ENCODE results near the gene MGAT4C. TPM values are rescaled to one million over a fixed set of nuclear protein-coding genes. Genes with fewer than 3 reads are reported as not detected.
"Not testable (repeated sequence)": the region's sequence is repeated elsewhere in the genome, so short reads cannot be mapped to it uniquely, and the experiment has no call there.

The MGAT4C gene
- total RNA-seq, 1 donor from 2014 or later, result 0.32 TPM

DNA sequence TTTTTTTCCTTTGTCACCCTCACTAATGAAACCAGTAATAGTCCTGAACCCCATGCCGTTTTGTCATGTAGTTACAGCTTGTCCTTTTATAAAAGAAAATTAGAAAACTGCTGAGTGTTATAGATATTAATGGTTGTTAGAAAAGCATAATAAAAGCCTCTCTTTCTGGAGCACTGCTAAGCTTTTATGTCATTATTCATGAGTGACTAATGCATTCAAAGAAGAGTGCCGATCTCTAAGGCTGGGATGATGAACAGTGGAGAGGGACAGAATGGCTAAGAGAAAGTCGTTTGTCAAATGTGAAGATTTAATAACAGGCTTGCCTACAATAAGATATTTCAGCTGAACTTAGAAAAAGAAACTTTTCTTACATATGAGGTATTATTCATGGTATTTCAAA is 121.6 kb downstream of the MGAT4C start:
- DNase-seq (ENCODE audit: low spot score), result no peak

DNA sequence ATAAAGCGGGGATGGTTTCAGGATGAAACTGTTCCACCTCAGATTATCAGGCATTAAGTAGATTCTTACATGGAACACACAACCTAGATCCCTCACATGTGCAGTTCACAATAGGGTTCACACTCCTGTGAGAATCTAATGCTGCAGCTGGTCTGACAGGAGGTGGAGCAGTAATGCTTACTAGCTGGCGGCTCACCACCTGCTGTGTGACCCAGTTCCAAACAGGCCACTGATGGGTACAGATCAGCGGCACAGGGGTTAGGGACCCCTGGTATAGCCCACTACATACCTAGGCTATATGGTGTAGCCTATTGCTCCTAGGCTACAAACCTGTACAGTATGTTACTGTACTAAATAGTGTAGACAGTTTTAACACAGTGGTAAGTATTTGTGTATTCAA is 129.3 kb downstream of the MGAT4C start:
- DNase-seq (ENCODE audit: low spot score), result not testable (repeated sequence)

DNA sequence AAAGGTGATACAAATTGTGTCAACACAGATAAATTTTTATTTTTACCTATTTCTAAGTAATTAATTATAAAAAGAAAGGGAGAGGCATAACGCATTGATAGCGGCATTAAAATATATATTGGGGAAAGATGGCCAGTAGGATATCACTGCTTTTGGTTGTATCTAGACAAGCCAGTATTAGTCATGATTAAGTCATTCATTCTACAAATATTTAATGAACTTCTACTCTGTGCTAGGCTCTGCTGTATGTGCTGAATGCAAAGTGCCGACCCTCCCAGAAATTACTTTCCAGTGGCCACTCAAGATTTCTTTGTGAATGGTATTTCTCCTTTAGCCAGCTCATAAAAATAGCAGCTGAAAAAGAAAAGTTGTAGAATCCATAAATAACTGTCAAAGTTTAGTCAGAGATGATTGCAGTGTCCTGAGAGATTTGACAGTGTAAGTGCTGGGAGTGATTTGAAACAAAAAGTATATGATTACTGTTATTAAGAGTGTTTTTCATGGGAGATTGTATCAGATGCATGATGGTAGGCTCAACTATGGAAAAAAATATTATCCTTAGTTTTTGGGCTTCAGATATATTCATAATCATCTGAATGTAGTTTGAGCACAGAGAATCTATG is 133.2 kb downstream of the MGAT4C start:
- no peak for DNase-seq (ENCODE audit: low spot score)

DNA sequence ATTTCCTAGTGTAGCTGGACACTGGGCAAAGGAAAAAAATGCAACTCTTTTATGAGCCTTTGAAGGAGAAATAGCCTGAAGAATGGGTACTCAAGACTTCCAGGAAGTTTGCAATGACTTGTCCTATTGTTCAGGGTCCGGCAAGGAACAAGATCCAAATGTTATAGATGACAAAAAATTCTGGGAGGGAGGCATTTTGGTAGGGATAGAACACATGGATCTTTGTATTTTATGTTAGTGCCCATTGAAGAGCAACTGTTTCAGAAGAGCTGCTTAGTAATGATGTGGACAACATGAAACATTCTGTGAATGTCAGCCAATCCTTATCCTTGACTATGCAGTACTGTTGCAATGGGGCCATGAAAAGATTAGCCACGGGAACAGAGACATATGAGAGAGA is 138.0 kb downstream of the MGAT4C start:
- DNase-seq (ENCODE audit: low spot score), result no peak

DNA sequence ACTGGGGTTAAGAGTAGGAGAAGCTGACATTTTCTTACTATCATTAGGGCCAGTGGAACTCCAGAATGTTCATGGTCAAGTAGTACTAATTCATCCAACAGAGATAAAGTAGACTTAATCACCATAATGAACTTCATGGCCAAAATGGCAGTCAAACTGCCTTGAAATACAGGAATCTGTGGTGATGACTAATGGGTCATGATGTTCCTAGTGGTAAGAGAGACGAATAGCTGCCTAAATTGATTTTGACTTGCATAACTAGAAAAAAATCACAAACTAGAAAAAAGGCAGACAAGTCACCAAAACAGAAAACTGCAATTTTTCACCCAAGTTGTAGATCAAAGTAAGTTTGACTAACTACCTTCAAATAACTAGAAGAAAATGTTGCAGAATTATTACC is 138.5 kb downstream of the MGAT4C start:
- no peak for DNase-seq (ENCODE audit: low spot score)

DNA sequence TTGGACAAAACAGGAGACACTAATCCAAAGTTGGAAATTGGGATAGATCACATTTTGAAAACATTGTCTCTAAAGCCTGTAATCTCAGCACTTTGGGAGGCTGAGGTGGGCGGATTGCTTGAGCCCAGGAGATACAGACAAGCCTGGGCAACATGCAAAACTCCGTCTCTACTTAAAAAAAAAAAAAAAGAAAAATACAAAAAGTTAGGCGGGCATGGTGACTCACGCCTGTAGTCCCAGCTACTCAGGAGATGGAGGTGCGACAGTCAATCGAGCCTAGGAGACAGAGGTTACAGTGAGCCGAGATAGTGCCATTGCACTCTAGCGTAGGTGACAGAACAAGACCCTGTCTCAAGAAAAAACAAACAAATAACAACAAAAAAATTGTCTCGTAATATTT is 152.1 kb downstream of the MGAT4C start:
- no peak for DNase-seq (ENCODE audit: low spot score)

DNA sequence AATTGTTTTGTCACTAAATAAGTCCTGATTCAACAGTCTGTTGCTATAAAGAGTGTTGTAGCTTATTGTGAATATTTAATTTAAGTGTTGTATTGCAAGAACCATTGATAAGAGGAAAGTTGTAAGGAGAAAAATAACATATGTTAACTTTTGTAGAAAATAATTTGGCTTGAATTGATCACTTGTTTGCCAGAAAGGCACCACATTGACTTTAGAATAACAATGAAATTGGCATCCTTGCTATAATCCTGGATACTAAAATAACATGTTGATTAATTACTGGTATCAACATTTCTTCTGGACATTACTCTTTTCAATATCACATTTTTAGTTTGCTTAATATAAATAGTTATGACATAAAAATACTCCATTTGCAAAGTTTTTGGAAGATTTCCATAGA is 159.0 kb downstream of the MGAT4C start:
- no peak for DNase-seq (ENCODE audit: low spot score)

DNA sequence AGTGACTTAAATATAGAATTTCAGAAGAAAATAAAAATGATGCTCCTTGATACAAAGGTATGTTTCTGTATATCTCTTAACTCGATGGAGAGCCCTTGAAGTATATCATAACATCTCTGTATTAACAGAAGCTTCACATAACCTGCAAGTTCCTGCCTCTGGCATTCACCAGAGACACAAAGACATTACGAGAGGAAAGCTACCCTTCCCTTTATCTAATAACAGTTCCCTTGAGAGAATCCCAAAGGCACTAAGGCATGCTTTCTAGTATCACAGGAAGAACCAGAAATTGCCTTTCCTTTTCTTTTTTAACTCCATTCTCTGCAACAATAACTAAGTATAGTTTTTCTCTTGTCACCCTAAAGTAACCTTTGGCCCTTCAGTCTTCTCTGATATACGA is 164.5 kb downstream of the MGAT4C start:
- no peak for DNase-seq (ENCODE audit: low spot score)

DNA sequence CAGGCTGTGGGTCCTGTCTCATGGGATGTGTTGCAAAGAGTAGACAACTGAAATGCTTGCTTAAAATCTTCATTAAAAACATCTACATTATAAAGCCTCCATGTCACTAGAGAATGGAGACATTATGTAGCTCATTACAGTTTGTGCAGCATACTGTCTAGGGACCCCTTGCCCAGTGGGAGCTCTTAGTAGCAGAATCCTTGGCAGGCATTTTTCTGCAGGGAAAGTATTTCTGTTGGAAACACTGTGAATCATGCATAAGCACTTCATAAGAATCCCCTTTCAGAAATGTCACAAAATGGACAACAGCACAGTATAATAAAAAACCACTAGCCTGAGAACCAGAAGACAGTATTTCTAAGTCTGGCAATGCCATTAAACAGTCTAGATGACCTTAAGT is 174.3 kb downstream of the MGAT4C start:
- no peak for DNase-seq (ENCODE audit: low spot score)

DNA sequence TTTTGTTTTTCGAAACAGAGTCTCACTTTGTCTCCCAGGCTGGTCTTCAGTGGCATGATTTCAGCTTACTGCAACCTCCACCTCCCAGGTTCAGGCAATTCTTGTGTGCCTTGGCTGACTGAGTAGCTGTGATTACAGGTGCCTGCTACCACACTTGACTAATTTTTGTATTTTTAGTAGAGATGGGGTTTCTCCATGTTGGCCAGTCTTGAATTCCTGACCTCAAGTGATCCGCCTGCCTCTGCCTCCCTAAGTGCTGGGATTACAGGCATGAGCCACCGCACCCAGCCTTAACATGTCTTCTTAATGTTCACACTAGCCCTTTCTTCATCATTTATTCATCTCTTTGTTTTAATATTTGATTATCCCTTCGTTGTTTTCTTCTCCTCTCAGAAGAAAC is 197.1 kb downstream of the MGAT4C start:
- DNase-seq (ENCODE audit: low spot score), result not testable (repeated sequence)

DNA sequence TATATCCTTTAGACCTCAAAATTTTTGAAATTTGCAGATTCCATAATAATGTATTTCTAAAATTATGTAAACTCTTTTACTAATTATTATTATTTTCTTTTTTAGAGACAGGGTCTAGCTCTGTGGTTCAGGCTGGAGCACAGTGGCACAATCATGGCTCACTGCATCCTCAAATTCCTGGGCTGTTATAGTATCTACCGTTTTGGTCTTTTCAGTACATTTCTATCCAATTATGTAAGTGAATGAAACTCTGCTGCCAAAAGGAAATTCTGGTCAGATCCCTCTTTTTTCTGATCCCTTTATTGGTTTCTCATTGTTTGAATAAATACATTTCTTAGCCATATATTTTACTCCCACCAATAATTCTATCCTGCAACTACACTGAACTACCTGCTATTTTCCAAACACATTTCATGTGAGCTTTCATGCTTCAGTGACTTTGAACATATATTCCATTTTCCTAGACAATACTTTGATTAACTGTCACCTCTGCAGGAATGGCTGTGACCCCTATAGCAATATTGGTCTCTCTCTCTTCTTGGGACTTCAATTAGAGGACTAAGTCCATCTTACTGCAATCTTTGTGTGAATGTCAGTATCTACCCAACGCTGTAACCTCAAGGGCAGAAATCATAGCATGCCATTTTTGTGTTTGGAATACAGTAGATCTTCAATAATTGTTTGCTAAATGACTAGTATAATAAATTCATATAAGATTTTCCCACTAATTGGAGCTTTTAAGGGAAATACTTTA is 198.9 kb downstream of the MGAT4C start:
- no peak for DNase-seq (ENCODE audit: low spot score)

DNA sequence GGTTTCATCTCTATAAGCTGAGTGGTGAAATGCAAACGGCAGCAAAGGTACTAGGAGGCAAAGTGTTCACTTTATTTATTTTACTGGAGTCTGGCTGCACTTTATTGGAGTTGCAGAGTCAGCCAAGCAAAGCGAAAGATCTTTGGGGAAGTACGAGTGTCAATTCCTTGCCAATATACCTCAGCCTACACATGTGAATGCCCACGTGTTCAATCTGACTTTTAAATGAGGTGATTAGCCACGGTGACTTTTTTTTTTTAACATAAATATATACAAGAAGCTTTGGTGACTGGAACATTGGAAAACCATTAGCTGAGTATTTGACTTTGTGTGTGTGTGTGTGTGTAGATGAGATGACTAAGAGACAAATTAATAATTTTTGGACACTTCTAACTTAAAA is 203.3 kb downstream of the MGAT4C start:
- DNase-seq (ENCODE audit: low spot score), result no peak

DNA sequence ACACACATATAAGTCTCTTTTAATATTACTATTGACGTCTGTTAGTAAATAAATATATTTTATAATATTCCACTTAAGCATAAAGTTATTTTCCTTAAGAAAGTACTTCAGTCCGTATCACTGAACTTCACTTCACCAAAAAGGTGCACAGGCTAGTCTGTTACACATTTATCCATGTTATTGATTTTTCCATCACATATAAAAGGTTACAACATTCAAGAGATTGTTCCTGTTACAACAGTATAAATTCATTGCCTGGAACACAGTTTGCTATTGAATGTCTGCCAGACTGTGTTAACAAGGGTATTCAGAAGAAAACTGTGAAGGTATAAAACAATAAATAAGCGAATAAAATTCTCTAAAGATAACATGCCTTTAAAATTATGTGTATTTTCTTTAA is 206.2 kb downstream of the MGAT4C start:
- no peak for DNase-seq (ENCODE audit: low spot score)

DNA sequence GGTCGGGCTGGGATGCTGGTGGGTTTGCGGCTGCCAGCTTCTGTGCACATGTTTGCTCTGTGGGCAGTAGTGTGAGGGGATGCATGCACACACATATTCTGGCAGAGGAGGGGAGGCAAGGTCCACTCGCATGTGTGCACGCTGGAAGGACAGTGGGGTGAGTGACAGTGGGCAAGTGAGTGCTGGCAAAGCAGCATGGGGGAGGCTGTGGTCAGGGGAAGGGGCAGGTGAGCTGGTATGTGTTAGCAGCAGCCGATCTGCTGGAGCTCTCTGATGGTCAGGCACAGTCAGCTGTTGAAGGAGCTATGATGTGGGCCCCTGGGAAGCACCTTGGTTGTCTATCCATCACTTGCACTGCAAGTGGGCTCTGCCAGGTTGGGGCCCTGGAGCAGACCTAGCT is 211.8 kb downstream of the MGAT4C start:
- no peak for DNase-seq (ENCODE audit: low spot score)

DNA sequence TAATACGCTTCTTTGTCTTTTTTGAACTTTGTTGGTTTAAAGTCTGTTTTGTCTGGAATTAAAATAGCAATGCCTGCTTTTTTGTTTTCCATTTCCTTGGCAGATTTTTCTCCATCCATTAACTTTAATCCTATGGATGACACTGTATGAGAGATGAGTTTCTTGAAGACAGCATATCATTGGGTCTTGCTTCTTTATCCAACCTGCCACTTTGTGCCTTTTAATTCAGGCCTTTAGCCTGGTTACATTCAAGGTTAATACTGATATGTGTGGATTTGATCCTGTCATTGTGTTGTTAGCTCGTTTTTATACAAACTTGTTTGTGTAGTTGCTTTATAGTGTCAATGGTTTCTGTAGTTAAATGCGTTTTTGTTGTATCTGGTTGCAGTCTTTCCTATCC is 214.1 kb downstream of the MGAT4C start:
- DNase-seq (ENCODE audit: low spot score), result no peak

DNA sequence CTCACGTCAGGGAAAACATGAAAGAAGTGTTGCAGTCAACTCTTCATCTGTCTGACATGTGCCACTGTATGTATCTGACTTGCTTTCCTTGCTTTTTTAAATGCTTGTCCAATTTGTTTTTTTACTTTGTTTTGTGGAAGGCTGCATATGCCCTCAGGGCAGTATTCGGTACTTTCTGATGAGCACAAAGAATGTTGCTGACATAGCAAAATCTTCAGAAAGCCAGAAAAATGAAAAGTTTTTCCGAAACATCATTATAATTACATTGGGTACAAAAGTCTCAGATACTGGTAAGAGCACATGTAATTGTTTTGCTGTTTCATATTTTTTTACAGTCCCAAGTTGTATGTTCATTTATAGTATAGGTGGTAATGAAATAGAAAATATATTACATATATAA is 237.8 kb downstream of the MGAT4C start:
- no peak for DNase-seq (ENCODE audit: low spot score)

DNA sequence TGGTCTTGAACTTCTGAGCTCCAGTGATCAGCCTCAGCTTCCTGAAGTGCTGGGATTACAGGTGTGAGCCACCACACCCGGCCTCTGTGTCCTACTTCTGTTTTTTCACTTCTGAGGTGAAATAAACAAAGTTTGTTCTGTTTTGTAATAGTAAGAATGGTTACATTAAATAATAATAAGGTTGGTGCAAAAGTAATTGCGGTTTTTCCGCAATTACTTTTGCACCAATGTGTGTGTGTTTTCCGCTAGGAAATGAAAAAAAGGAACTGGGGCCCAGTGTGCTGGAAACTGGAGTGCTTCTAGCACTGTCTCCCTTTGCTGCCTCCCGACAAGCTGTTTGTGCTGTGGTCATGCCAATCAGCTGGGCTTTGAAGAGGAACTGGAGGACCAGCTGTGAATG is 241.2 kb downstream of the MGAT4C start:
- DNase-seq (ENCODE audit: low spot score), result no peak

DNA sequence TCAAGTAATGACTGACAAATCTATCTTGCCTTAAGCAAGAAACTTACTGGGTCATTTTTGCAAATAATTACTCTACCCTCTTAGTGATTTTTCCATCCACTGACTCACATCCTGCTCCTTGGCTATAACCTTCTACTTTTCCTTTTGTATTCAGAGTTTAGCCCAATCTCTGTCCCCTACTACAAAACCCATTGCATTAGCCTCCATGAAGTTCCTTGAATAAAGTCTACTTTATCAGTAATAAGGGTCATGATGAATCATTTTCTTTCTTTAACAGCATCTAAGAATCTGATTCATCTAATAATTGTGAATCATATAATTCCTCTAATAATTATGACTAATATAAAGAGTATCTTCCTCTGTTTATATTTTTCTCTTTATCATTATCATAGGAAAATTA is 249.5 kb downstream of the MGAT4C start:
- no peak for DNase-seq (ENCODE audit: low spot score)

DNA sequence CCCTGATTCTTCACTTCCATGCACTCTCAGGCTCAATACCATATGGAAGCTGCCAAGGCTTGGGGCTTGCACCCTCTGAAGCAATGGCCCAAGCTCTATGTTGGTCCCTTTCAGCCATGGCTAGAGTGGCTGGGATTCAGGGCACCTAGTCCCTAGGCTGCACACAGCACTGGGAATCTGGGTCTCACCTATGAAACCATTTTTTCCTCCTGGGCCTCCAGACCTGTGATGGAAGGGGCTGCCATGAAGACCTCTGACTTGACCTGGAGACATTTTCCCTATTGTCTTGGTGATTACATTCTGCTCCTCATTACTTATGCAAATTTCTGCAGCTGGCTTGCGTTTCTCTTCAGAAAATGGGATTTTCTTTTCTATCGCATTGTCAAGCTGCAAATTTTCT is 258.1 kb downstream of the MGAT4C start:
- DNase-seq (ENCODE audit: low spot score), result no peak

DNA sequence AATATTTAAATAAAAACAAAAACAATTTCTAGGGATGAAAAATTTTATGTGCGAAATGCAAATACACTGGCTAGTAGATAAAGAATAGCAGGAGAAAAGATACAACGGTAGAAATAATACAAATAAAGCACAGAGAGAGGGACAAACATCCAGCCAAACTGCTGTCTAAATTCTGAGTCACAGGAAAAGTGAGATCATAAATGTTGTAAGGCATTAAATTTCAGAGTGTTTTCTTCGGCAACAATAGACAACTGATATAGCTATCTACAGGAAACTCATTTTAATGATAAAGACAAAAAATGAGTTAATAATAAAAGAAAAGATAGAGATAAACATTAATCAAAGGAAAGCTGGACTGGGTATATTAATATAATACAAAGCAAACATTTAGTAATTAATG is 259.9 kb downstream of the MGAT4C start:
- no peak for DNase-seq (ENCODE audit: low spot score)

DNA sequence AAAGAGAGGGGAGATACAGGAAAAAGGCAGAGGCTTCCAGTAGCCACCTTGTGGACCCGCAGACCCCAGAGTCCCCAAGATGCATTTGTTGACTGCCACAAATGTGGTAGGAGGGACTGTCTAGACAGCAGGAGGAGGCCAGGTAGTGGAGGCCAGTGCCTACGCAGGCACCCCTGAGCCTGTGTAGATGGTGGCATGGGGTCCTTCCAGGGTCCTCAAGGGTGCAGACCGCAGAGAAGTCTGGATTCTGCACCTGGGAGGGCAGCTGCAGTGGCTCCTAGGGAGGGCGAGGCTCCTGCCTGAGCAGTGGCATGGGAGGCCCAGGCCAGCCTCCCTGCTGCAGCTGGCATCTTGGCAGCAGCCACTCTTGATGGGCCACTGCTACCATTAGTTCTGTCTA is 262.4 kb downstream of the MGAT4C start:
- DNase-seq (ENCODE audit: low spot score), result no peak

DNA sequence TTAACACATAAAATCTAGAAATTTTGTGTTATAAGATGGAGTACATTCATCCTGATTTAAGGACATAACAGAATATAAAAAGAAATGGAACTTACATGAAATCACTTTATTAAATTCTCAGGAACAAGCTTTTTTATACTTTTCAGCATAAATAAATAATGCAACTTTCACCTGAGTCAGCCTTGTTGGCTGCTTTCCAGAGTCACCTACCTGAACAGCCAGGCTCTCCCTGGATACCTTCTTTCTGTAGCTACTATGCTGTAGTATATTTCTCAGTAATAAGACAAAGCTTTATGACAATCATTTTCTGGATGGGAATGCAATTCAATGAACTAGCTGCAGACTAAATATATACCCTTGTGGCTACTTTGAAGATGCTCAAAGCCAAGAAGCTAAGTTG is 270.2 kb downstream of the MGAT4C start:
- DNase-seq (ENCODE audit: low spot score), result no peak

DNA sequence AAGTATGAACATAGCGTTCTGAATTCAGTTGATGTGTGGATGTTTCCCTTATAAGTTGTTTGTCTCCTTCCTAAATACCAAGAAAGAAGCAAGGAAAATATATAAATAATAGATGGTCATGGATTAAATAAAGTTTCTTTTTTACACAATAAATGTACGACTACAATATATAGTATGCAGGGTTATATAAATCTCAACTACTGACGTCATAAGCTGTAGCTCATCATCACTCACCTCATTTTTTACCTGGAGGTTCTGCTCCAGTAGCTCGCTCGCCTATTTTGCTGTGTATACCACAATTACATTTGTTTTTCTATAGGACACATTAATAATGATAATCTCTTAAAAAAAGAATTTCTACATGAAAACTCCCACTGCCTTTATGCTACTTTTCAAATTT is 272.6 kb downstream of the MGAT4C start:
- no peak for DNase-seq (ENCODE audit: low spot score)
